Panc1 (cell line): Measurements from ENCODE around the gene GPR142. TPM values are rescaled to one million over a fixed set of nuclear protein-coding genes. Genes with fewer than 3 reads are reported as not detected.

Experiments used
- ATAC-seq: fragments of 200-7000 bp; cut with Tn5 transposase; 2 replicates; pipeline ENCODE4 v1.9.1; 2020; ENCODE audit warnings: mild to moderate bottlenecking, moderate library complexity
- BruUV-seq: library from RNA; stranded (reverse); fragments of 400-500 nt; replicated peaks from 2 replicates; lab custom pipeline; 2021; lab: Mats Ljungman, UMichigan
- CTCF ChIA-PET: fragments of 300-600 bp; sonication (Branson Sonifier 250); formaldehyde crosslinking; loops from one replicate; lab custom pipeline; 2022; ENCODE audit warnings: antibody characterized with exemption; lab: Charles Lee
- POLR2A ChIA-PET: fragments of 300-600 bp; sonication (Branson Sonifier 250); formaldehyde crosslinking; loops from one replicate; lab custom pipeline; 2022; ENCODE audit warnings: antibody characterized with exemption; lab: Charles Lee
- DNase-seq: peaks from one replicate; pipeline ENCODE4 v3.0.0-alpha.2; 2010; ENCODE audit warnings: low read depth, low spot score
- H3K27ac ChIP-seq: 2 replicates; pipeline ENCODE4 v1.5.1; 2011; ENCODE audit warnings: mild to moderate bottlenecking, low read length, inconsistent platforms
- H3K27me3 ChIP-seq: fragments of 200-500 bp; sonication (Bioruptor generic); 2 replicates; pipeline ENCODE4 v1.6.0; 2014; ENCODE audit warnings: low read length, inconsistent platforms; ENCODE audit not compliant: control insufficient read depth, insufficient read depth
- H3K36me3 ChIP-seq: fragments of 200-500 bp; sonication (Bioruptor generic); 2 replicates; pipeline ENCODE4 v1.5.1; 2014; ENCODE audit warnings: inconsistent platforms, mild to moderate bottlenecking, low read length, moderate library complexity; ENCODE audit not compliant: control insufficient read depth, insufficient read depth
- H3K4me1 ChIP-seq: 2 replicates; pipeline ENCODE4 v1.5.1; 2011; ENCODE audit warnings: inconsistent platforms, mild to moderate bottlenecking, low read length, moderate library complexity; ENCODE audit not compliant: control insufficient read depth, insufficient read depth
- H3K4me3 ChIP-seq, 2 experiments: 2 replicates each; pipeline ENCODE4 v1.5.1; 2011 to 2012; ENCODE audit warnings: low read depth in 2 of 2, low read length in 2 of 2, mild to moderate bottlenecking in 2 of 2, inconsistent platforms in 1 of 2, moderate library complexity in 1 of 2
- H3K9me3 ChIP-seq: fragments of 200-500 bp; sonication (Bioruptor generic); 2 replicates; pipeline ENCODE4 v1.5.1; 2014; ENCODE audit warnings: low read depth, mild to moderate bottlenecking, inconsistent platforms, low read length, moderate library complexity; ENCODE audit not compliant: control insufficient read depth, insufficient read depth
- CTCF ChIP-seq: fragments of 450-650 bp; IDR thresholded peaks from 2 replicates; pipeline ENCODE4 v1.5.1; 2017; ENCODE audit warnings: mild to moderate bottlenecking
- POLR2AphosphoS5 ChIP-seq: IDR thresholded peaks from 2 replicates; pipeline ENCODE4 v1.6.1; 2012; ENCODE audit warnings: mild to moderate bottlenecking, low read depth, low read length, moderate library complexity
- REST ChIP-seq, 2 experiments: IDR thresholded peaks; 2 replicates each; pipeline ENCODE4 v1.6.1; 2011 to 2012; ENCODE audit warnings: low read depth in 2 of 2, control low read depth in 1 of 2, low read length in 1 of 2, mild to moderate bottlenecking in 1 of 2, moderate library complexity in 1 of 2; ENCODE audit not compliant: insufficient read depth in 1 of 2
- SIN3A ChIP-seq: IDR thresholded peaks from 2 replicates; pipeline ENCODE4 v1.6.1; 2012; ENCODE audit warnings: low read depth, mild to moderate bottlenecking, low read length, moderate library complexity, borderline replicate concordance; ENCODE audit not compliant: insufficient read depth
- TCF7L2 ChIP-seq: IDR thresholded peaks from 2 replicates; pipeline ENCODE4 v1.6.1; 2011; ENCODE audit warnings: mild to moderate bottlenecking, low read depth, low read length, inconsistent platforms
- in situ Hi-C: cut with HindIII; loops from 2 replicates; pipeline ENCODE4 v1.10.0; 2016; ENCODE audit warnings: low sequenced_read_pairs, low pct_unique_long_range_greater_than_20kb
- intact Hi-C: fragments of 100-400 bp; cut with micrococcal nuclease; formaldehyde crosslinking; loops from one replicate; pipeline ENCODE4 v1.10.0; 2022; ENCODE audit not compliant: unreplicated experiment
- total RNA-seq: library from RNA; stranded (reverse); gene quantifications from one replicate; pipeline ENCODE4 v1.2.1, GENCODE V29; 2021; ENCODE audit not compliant: unreplicated experiment

The GPR142 gene
- total RNA-seq, 1 experiment from 2014 or later, result not detected

GRCh38 chr17:74332763-74333283 lies 34.5 kb upstream of the GPR142 start:
- TF ChIP-seq CTCF (no peak), REST (IDR thresholded peaks at IDR 0.05; ENCODE audit: insufficient read depth in 1 of 2, low read depth in 2 of 2, low read length in 1 of 2) (no peak), SIN3A (no peak), TCF7L2 (no peak), POLR2AphosphoS5 (no peak)
- H3K27me3 ChIP-seq, result no peaks in the 10 kb centered on the region; the same call in 1 of the 2 replicates

GRCh38 chr17:74334393-74335039 lies 32.8 kb upstream of the GPR142 start:
- intact Hi-C loops, result no loop called here
- ChIA-PET CTCF (interaction anchor here (0.6 kb wide), 1 partner anchor 524 kb away, joined by 4 read pairs; no protein-coding TSS in a partner anchor), POLR2A (interaction anchor here (0.6 kb wide), 1 partner anchor 119 kb away, joined by 3 read pairs; no protein-coding TSS in a partner anchor)
- no peak overlapping the region for H3K4me3 ChIP-seq
- H3K27ac ChIP-seq, result no peak overlapping the region
- H3K27me3 ChIP-seq, result no peaks in the 10 kb centered on the region; the same call in 1 of the 2 replicates
- H3K4me1 ChIP-seq, result no peaks in the 10 kb centered on the region
- no peaks in the 10 kb centered on the region for H3K9me3 ChIP-seq
- TF ChIP-seq SIN3A, result no peak
- no peak for TF ChIP-seq POLR2AphosphoS5
- TF ChIP-seq CTCF, result no peak
- TF ChIP-seq TCF7L2, result no peak
- TF ChIP-seq REST (IDR thresholded peaks at IDR 0.05; ENCODE audit: insufficient read depth in 1 of 2, low read depth in 2 of 2, low read length in 1 of 2), result no peak
- in situ Hi-C loops, result no loop called here
- ATAC-seq (no peak), DNase-seq (no peak)
- no peaks in the 10 kb centered on the region for H3K36me3 ChIP-seq
- no TSS peak for BruUV-seq

More at GRCh38 chr17:74332763-74333283, 34.5 kb upstream of the GPR142 start:
- Histone ChIP-seq H3K4me3 (no peak overlapping the region), H3K4me1 (no peaks in the 10 kb centered on the region), H3K27ac (no peak overlapping the region), H3K36me3 (no peaks in the 10 kb centered on the region), H3K9me3 (no peaks in the 10 kb centered on the region)
- in situ Hi-C loops (no loop called here), intact Hi-C loops (no loop called here)
- BruUV-seq, result no TSS peak
- CTCF ChIA-PET, result interaction anchor here (0.6 kb wide), 1 partner anchor 12 kb away, joined by 5 read pairs; no protein-coding TSS in a partner anchor
- POLR2A ChIA-PET, result no interaction called here
- ATAC-seq (no peak), DNase-seq (no peak)
